ENCODE data around the gene SLC2A9. TPM values are rescaled to one million over a fixed set of nuclear protein-coding genes. Genes with fewer than 3 reads are reported as not detected.

Gene SLC2A9
- total RNA-seq, 2 experiments from 2014 or later, result 0.54 TPM

- intact Hi-C loops (cut with micrococcal nuclease), result no loop called here
- no peak for TF ChIP-seq CTCF (IDR thresholded peaks at IDR 0.05)
- Mint-ChIP-seq H3K27ac (no peak overlapping the region), H3K9me3 (no peaks in the 10 kb centered on the region), H3K4me3 (no peak overlapping the region), H3K27me3 (peaks cover 2% of the 10 kb centered on the region), H3K36me3 (ENCODE audit: low read depth) (no peaks in the 10 kb centered on the region), H3K4me1 (ENCODE audit: low read depth) (no peaks in the 10 kb centered on the region)
- CTCF ChIA-PET, result interaction anchor here (1.1 kb wide), 1 partner anchor 12 kb away, joined by 4 read pairs; no protein-coding TSS in a partner anchor
- ATAC-seq (no peak), DNase-seq (no peak)
- POLR2A ChIA-PET, result no interaction called here
Observed at GRCh38 chr4:10026485-10026884, 5.2 kb upstream of the SLC2A9 start.

GRCh38 chr4:10025230-10025806, 4.0 kb upstream of the SLC2A9 start:
- no peak for ATAC-seq
- Mint-ChIP-seq H3K4me3 (no peak overlapping the region), H3K9me3 (no peaks in the 10 kb centered on the region), H3K27me3 (peaks cover 2% of the 10 kb centered on the region), H3K27ac (no peak overlapping the region), H3K36me3 (ENCODE audit: low read depth) (no peaks in the 10 kb centered on the region), H3K4me1 (ENCODE audit: low read depth) (no peaks in the 10 kb centered on the region)
- CTCF ChIA-PET, result interaction anchor here (1.1 kb wide), 1 partner anchor 11 kb away, joined by 4 read pairs; no protein-coding TSS in a partner anchor
- intact Hi-C loops (cut with micrococcal nuclease), result no loop called here
- no peak for TF ChIP-seq CTCF (IDR thresholded peaks at IDR 0.05)
- DNase-seq, result no peak
- POLR2A ChIA-PET, result no interaction called here

GRCh38 chr4:10024303-10024702, 3.0 kb upstream of the SLC2A9 start:
- peaks cover 1% of the 10 kb centered on the region for H3K4me1 Mint-ChIP-seq (ENCODE audit: low read depth)
- H3K9me3 Mint-ChIP-seq, result no peaks in the 10 kb centered on the region
- no peak overlapping the region for H3K27ac Mint-ChIP-seq
- ChIA-PET CTCF (interaction anchor here (1.7 kb wide), 1 partner anchor 11 kb away, joined by 4 read pairs; no protein-coding TSS in a partner anchor), POLR2A (no interaction called here)
- no peak overlapping the region for H3K4me3 Mint-ChIP-seq
- peaks cover 2% of the 10 kb centered on the region for H3K27me3 Mint-ChIP-seq
- intact Hi-C loops (cut with micrococcal nuclease), result no loop called here
- DNase-seq (no peak), ATAC-seq (no peak)
- TF ChIP-seq CTCF (IDR thresholded peaks at IDR 0.05), result no peak
- H3K36me3 Mint-ChIP-seq (ENCODE audit: low read depth), result no peaks in the 10 kb centered on the region

GRCh38 chr4:10023806-10024205, 2.5 kb upstream of the SLC2A9 start:
- POLR2A ChIA-PET, result no interaction called here
- intact Hi-C loops (cut with micrococcal nuclease), result no loop called here
- no peak for TF ChIP-seq CTCF (IDR thresholded peaks at IDR 0.05)
- H3K4me3 Mint-ChIP-seq, result no peak overlapping the region
- CTCF ChIA-PET, result interaction anchor here (1.7 kb wide), 1 partner anchor 12 kb away, joined by 4 read pairs; no protein-coding TSS in a partner anchor
- H3K9me3 Mint-ChIP-seq, result no peaks in the 10 kb centered on the region
- H3K4me1 Mint-ChIP-seq (ENCODE audit: low read depth), result peaks cover 6% of the 10 kb centered on the region
- H3K27ac Mint-ChIP-seq, result no peak overlapping the region
- DNase-seq (no peak), ATAC-seq (no peak)
- peaks cover 2% of the 10 kb centered on the region for H3K27me3 Mint-ChIP-seq
- H3K36me3 Mint-ChIP-seq (ENCODE audit: low read depth), result no peaks in the 10 kb centered on the region

GRCh38 chr4:10023050-10023419, 1.7 kb upstream of the SLC2A9 start:
- ATAC-seq (no peak), DNase-seq (no peak)
- H3K27me3 Mint-ChIP-seq, result peaks cover 2% of the 10 kb centered on the region
- ChIA-PET CTCF (interaction anchor here (1.5 kb wide), 1 partner anchor 77 kb away, joined by 3 read pairs; no protein-coding TSS in a partner anchor), POLR2A (no interaction called here)
- H3K36me3 Mint-ChIP-seq (ENCODE audit: low read depth), result no peaks in the 10 kb centered on the region
- intact Hi-C loops (cut with micrococcal nuclease), result no loop called here
- no peak overlapping the region for H3K27ac Mint-ChIP-seq
- H3K9me3 Mint-ChIP-seq, result no peaks in the 10 kb centered on the region
- H3K4me1 Mint-ChIP-seq (ENCODE audit: low read depth), result peaks cover 8% of the 10 kb centered on the region
- no peak overlapping the region for H3K4me3 Mint-ChIP-seq
- TF ChIP-seq CTCF (IDR thresholded peaks at IDR 0.05), result no peak

Measured in activated CD8-positive, alpha-beta T cell treated with anti-CD3 and anti-CD28 coated beads for 36 hours (primary cell).